GM23248 (cell line): ENCODE data around the gene TMEM59. TPM values are rescaled to one million over a fixed set of nuclear protein-coding genes. Genes with fewer than 3 reads are reported as not detected.
"Not testable (repeated sequence)": the region's sequence is repeated elsewhere in the genome, so short reads cannot be mapped to it uniquely, and the experiment has no call there.

Source experiments
- DNase-seq: peaks from one replicate; pipeline ENCODE4 v3.0.0-alpha.2; 2015
- H2AFZ ChIP-seq: fragments of 200-600 bp; sonication (generic); 2 replicates; pipeline ENCODE4 v1.6.1; 2016; ENCODE audit warnings: antibody characterized with exemption
- H3F3A ChIP-seq: fragments of 200-600 bp; sonication (generic); 2 replicates; pipeline ENCODE4 v1.6.1; 2016; ENCODE audit warnings: mild to moderate bottlenecking, antibody characterized with exemption, mixed run types; ENCODE audit not compliant: insufficient read depth
- H3K27ac ChIP-seq: fragments of 200-600 bp; sonication (generic); 2 replicates; pipeline ENCODE4 v1.5.1; 2016; ENCODE audit warnings: mild to moderate bottlenecking
- H3K27me3 ChIP-seq: fragments of 200-600 bp; sonication (generic); replicated peaks from 2 replicates; pipeline ENCODE4 v1.6.1; 2016; ENCODE audit warnings: mild to moderate bottlenecking; ENCODE audit not compliant: insufficient read depth
- H3K36me3 ChIP-seq: fragments of 200-600 bp; sonication (generic); 2 replicates; pipeline ENCODE4 v1.6.1; 2016; ENCODE audit warnings: low read depth, mild to moderate bottlenecking
- H3K4me1 ChIP-seq: fragments of 200-600 bp; sonication (generic); 2 replicates; pipeline ENCODE4 v1.6.1; 2016; ENCODE audit warnings: mild to moderate bottlenecking; ENCODE audit not compliant: insufficient read depth
- H3K4me2 ChIP-seq: fragments of 200-600 bp; sonication (generic); one replicate; pipeline ENCODE4 v1.6.1; 2016; ENCODE audit warnings: mild to moderate bottlenecking; ENCODE audit not compliant: unreplicated experiment
- H3K4me3 ChIP-seq: fragments of 200-600 bp; sonication (generic); 2 replicates; pipeline ENCODE4 v1.5.1; 2016; ENCODE audit warnings: mild to moderate bottlenecking
- H3K79me2 ChIP-seq: fragments of 200-600 bp; sonication (generic); 2 replicates; pipeline ENCODE4 v1.6.1; 2016; ENCODE audit warnings: mild to moderate bottlenecking; ENCODE audit not compliant: insufficient read depth
- H3K9ac ChIP-seq: fragments of 200-600 bp; sonication (generic); 2 replicates; pipeline ENCODE4 v1.6.1; 2016; ENCODE audit warnings: mild to moderate bottlenecking
- H3K9me2 ChIP-seq: fragments of 200-600 bp; sonication (generic); 2 replicates; pipeline ENCODE4 v1.6.1; 2016; ENCODE audit warnings: mixed run types, mild to moderate bottlenecking, moderate library complexity; ENCODE audit not compliant: insufficient read depth
- H3K9me3 ChIP-seq: fragments of 200-600 bp; sonication (generic); one replicate; pipeline ENCODE4 v1.6.1; 2017; ENCODE audit warnings: low read depth
- H4K20me1 ChIP-seq: fragments of 200-600 bp; sonication (generic); 2 replicates; pipeline ENCODE4 v1.6.0; 2016; ENCODE audit not compliant: insufficient read depth
- EZH2 ChIP-seq: fragments of 200-600 bp; sonication (generic); IDR thresholded peaks from 2 replicates; pipeline ENCODE4 v1.6.1; 2018; ENCODE audit warnings: antibody characterized with exemption, mild to moderate bottlenecking; ENCODE audit not compliant: insufficient read depth, poor library complexity, severe bottlenecking
- EZH2phosphoT487 ChIP-seq: fragments of 200-600 bp; sonication (generic); IDR thresholded peaks from 2 replicates; pipeline ENCODE4 v1.6.1; 2018; ENCODE audit warnings: antibody characterized with exemption, moderate library complexity, mild to moderate bottlenecking, low read depth; ENCODE audit not compliant: insufficient read depth
- WGBS, 2 experiments: methylation state at CpG; one replicate each; pipeline ENCODE4 v1.1.6; 2015 to 2017; ENCODE audit warnings: low lambda C conversion rate in 2 of 2, low coverage in 1 of 2; ENCODE audit errors: missing lambda C conversion rate in 2 of 2; 5-methylcytosine and 5-hydroxymethylcytosine counted together
- in situ Hi-C: fragments of 300-500 bp; cut with MboI; formaldehyde crosslinking; loops from 2 replicates; pipeline ENCODE4 v1.15.0; 2020
- polyA plus RNA-seq: library from polyadenylated mRNA; unstranded; fragments of >200 nt; fragmentation: Nextera tagmentation; extraction: Ambion mirVana; gene quantifications from 2 replicates; pipeline ENCODE4 v1.2.1, GENCODE V29; 2016
- total RNA-seq: library from RNA; depleted of rRNA; stranded (reverse); fragments of >200 nt; shearing (Covaris generic); gene quantifications from 2 replicates; pipeline ENCODE4 v1.2.3, GENCODE V29; 2014

TMEM59 gene
- total and polyA plus RNA-seq, 2 experiments from 2014 or later: 425 to 774 TPM

DNA sequence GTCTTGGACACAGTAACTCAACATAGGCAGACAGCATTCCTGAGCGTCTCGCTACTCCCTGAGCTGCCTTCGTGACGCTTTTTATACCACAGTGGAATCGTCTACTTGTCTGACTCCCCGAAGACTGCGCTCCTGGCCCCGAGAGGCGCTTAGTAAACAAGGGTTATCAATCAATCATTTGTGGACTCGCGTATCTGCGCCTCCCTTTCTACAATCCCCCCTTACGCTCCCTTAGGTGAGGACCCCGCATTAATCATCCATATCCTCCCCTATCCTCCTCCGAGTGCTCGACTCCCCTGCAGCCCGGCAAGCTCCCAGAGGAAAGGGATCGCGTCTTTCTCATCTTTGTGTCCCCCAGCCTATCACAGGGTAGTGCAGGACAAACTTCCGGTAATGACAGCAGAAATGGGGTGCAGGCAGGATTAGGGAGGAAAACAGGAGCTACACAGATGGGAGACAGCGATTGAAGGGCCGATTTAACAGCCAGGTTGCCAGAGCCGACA, 522 bp downstream of the TMEM59 start:
- no peaks in the 10 kb centered on the region for H3K36me3 ChIP-seq
- H3K79me2 ChIP-seq: peaks cover 69% of the 10 kb centered on the region
- TF ChIP-seq EZH2 (no peak), EZH2phosphoT487 (no peak)
- peak overlapping the region; percentile 98 for H3K4me2 ChIP-seq
- H3K27me3 ChIP-seq: no peaks in the 10 kb centered on the region
- H3K9me3 ChIP-seq: no peaks in the 10 kb centered on the region
- DNase-seq: peak; percentile 88
- H3K9me2 ChIP-seq: no peaks in the 10 kb centered on the region
- 1 to 2% methylated on average over 23 of the region's 23 CpGs for WGBS, 2 experiments
- H3K27ac ChIP-seq: peak overlapping the region; percentile 92
- peaks cover 8% of the 10 kb centered on the region; the same call in 1 of the 2 replicates for H4K20me1 ChIP-seq
- H3F3A ChIP-seq: peaks cover 8% of the 10 kb centered on the region; the same call in 1 of the 2 replicates
- H3K9ac ChIP-seq: peak overlapping the region; percentile 96
- H3K4me1 ChIP-seq: peaks cover 23% of the 10 kb centered on the region
- in situ Hi-C loops: no loop called here
- H3K4me3 ChIP-seq: peak overlapping the region; percentile 95
- peak overlapping the region; percentile 71 for H2AFZ ChIP-seq

DNA sequence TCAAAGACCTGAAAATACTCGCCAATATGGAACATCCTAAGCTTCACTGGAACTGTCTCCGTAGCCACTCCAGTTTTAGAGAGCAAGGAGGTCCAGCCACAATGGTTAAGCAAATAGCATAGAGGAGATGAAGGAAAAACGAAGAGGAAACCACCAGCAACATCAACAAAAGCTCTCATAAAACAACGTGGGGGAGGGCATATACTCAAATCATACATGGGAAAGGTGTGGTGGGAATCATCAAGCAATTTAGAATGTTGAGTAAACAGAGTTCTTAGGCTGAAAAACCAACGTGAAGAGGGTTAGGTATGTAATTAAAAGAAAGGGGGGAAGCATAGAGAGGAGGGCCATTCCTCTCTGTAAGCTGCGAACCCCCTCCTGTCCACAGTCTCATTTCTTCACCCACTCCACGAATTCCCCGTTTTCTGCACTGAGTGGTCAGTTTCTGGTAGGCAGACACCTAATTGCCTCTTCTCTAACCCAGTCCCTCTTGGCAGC, 1.0 kb downstream of the TMEM59 start:
- Histone ChIP-seq H3K9ac (peak overlapping the region; percentile 96), H2AFZ (peak overlapping the region; percentile 71), H3K27ac (peak overlapping the region; percentile 92), H3K36me3 (no peaks in the 10 kb centered on the region), H3K4me1 (peaks cover 28% of the 10 kb centered on the region), H3K9me2 (no peaks in the 10 kb centered on the region), H3F3A (peaks cover 11% of the 10 kb centered on the region; the same call in 1 of the 2 replicates), H3K27me3 (no peaks in the 10 kb centered on the region), H3K79me2 (peaks cover 74% of the 10 kb centered on the region), H3K9me3 (no peaks in the 10 kb centered on the region), H4K20me1 (peaks cover 12% of the 10 kb centered on the region; the same call in 1 of the 2 replicates), H3K4me2 (peak overlapping the region; percentile 98), H3K4me3 (peak overlapping the region; percentile 95)
- TF ChIP-seq EZH2phosphoT487 (no peak), EZH2 (no peak)
- in situ Hi-C loops: no loop called here
- 1 to 2% methylated on average over 8 of the region's 8 CpGs for WGBS, 2 experiments
- peak; percentile 38 for DNase-seq

- peaks cover 87% of the 10 kb centered on the region for H3K79me2 ChIP-seq
- H3K27me3 ChIP-seq, H3K9me3 ChIP-seq, H3K4me3 ChIP-seq, H3K9me2 ChIP-seq, H3K9ac ChIP-seq, H3K36me3 ChIP-seq, H2AFZ ChIP-seq, DNase-seq, H3K4me2 ChIP-seq, in situ Hi-C loops, H3K27ac ChIP-seq: not testable (repeated sequence)
- H3F3A ChIP-seq: peaks cover 15% of the 10 kb centered on the region; the same call in 1 of the 2 replicates
- peaks cover 34% of the 10 kb centered on the region for H3K4me1 ChIP-seq
- peaks cover 18% of the 10 kb centered on the region; the same call in 1 of the 2 replicates for H4K20me1 ChIP-seq
- 98% methylated on average over 12 of the region's 12 CpGs for WGBS, 2 experiments
These were observed 2.6 kb downstream of the TMEM59 start for GRCh38 chr1:54050435-54050834.

DNA sequence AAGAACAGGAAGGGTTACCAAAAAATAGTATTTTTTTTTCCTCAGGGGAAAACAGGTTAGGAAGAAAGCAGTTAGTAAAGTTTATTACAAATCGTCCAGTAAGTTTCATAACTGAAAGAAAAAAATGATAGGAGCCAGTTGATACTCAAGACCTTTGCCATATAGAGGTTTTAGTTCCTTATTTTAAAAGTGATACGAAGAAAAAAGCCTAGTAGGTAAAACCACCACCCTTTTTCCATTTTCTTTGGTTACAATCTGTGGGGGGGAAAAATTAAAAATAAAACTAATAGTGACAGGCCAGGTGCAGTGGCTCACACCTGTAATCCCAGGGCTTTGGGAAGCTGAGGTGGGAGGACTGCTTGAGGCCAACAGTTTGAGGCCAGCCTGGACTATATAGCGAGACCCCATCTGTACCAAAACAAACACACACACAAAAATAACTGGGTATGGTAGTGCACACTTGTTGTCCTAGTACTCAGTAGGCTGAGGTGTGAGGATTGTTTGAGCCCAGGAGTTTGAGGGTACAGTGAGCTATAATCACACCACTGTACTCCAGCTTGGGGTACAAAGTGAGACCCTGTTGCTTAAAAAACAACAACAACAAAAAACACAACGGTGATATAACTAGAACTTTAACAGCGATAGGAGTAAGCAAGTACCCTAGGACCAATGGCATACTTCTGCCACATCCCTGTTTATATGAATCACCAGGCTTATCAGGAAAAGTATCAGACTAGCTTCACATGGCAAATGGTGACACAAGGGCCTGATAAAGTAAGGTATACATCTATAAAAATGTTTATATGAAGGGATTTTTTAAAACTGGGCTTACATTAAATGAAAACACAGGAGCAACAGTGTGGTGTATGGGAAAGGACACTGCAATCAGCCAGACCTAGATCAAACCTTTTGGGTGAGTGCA, 5.4 kb downstream of the TMEM59 start:
- H3K4me2 ChIP-seq: no peak overlapping the region
- peaks cover 91% of the 10 kb centered on the region for H3K79me2 ChIP-seq
- no peaks in the 10 kb centered on the region for H3K9me3 ChIP-seq
- in situ Hi-C loops: no loop called here
- H3K9me2 ChIP-seq: no peaks in the 10 kb centered on the region
- H2AFZ ChIP-seq: no peak overlapping the region
- no peak overlapping the region for H3K27ac ChIP-seq
- H3F3A ChIP-seq: peaks cover 15% of the 10 kb centered on the region; the same call in 1 of the 2 replicates
- peaks cover 9% of the 10 kb centered on the region for H3K36me3 ChIP-seq
- H3K9ac ChIP-seq: no peak overlapping the region
- TF ChIP-seq EZH2phosphoT487 (no peak), EZH2 (no peak)
- WGBS, 2 experiments: 74 to 77% methylated on average over 5 of the region's 5 CpGs
- peaks cover 29% of the 10 kb centered on the region for H3K4me1 ChIP-seq
- DNase-seq: peak; percentile 6
- peaks cover 18% of the 10 kb centered on the region; the same call in 1 of the 2 replicates for H4K20me1 ChIP-seq
- no peaks in the 10 kb centered on the region for H3K27me3 ChIP-seq
- no peak overlapping the region for H3K4me3 ChIP-seq
